NCI-H146 treated with DMSO at 0.1 percent for 48 hours (cell line): ENCODE measurements around the gene STOX1.
"Not testable (repeated sequence)": the region's sequence is repeated elsewhere in the genome, so short reads cannot be mapped to it uniquely, and the experiment has no call there.

Source experiments
- DNase-seq: peaks from one replicate; lab custom pipeline; 2025; ENCODE audit not compliant: unreplicated experiment; lab: John Stamatoyannopoulos, UW

The STOX1 gene

GRCh38 chr10:68828083-68828601 is 811 bp downstream of the STOX1 start:
- not testable (repeated sequence) for DNase-seq

GRCh38 chr10:68828833-68829232 is 1.5 kb downstream of the STOX1 start:
- DNase-seq = no peak

- DNase-seq = no peak
These were observed 2.2 kb downstream of the STOX1 start for GRCh38 chr10:68829521-68829920.

- DNase-seq = no peak
These were observed 2.6 kb downstream of the STOX1 start for GRCh38 chr10:68829952-68830351.

- no peak for DNase-seq
These were observed 4.7 kb downstream of the STOX1 start for GRCh38 chr10:68831961-68832455.

- DNase-seq = no peak
These were observed 5.3 kb downstream of the STOX1 start for GRCh38 chr10:68832601-68833000.

- DNase-seq = no peak
These were observed 10.4 kb downstream of the STOX1 start for GRCh38 chr10:68837626-68838322.

- DNase-seq = not testable (repeated sequence)
These were observed 13.3 kb downstream of the STOX1 start for GRCh38 chr10:68840650-68841049.

- no peak for DNase-seq
These were observed 20.9 kb downstream of the STOX1 start for GRCh38 chr10:68848281-68848680.

- DNase-seq = no peak
These were observed 21.5 kb downstream of the STOX1 start for GRCh38 chr10:68848806-68849205.

GRCh38 chr10:68856352-68856751 is 29.0 kb downstream of the STOX1 start:
- DNase-seq = no peak

- DNase-seq = no peak
These were observed 29.7 kb downstream of the STOX1 start for GRCh38 chr10:68857005-68857404.

- DNase-seq = no peak
These were observed 33.9 kb downstream of the STOX1 start for GRCh38 chr10:68861253-68861652.

GRCh38 chr10:68864611-68865010 is 37.3 kb downstream of the STOX1 start:
- no peak for DNase-seq

GRCh38 chr10:68868173-68868572 is 40.8 kb downstream of the STOX1 start:
- not testable (repeated sequence) for DNase-seq

GRCh38 chr10:68869623-68870022 is 42.3 kb downstream of the STOX1 start:
- DNase-seq = no peak

GRCh38 chr10:68870061-68870460 is 42.7 kb downstream of the STOX1 start:
- no peak for DNase-seq

- DNase-seq = no peak
These were observed 43.3 kb downstream of the STOX1 start for GRCh38 chr10:68870545-68871104.

- DNase-seq = peak; percentile 50
These were observed 43.9 kb downstream of the STOX1 start for GRCh38 chr10:68871105-68871711.

GRCh38 chr10:68871731-68872342 is 44.5 kb downstream of the STOX1 start:
- peak; percentile 90 for DNase-seq

- DNase-seq = no peak
These were observed 49.2 kb downstream of the STOX1 start for GRCh38 chr10:68876246-68877138.
